Stimulated activated CD8-positive, alpha-beta memory T cell treated with anti-CD3 and anti-CD28 coated beads, Interleukin-7, amount 100 ng/mL, for 24 hours (primary cell): ENCODE results near the gene PACSIN2.

Source experiments
- DNase-seq: peaks from one replicate; pipeline ENCODE4 v3.0.0-alpha.2; 2020; ENCODE audit warnings: low read depth

The PACSIN2 gene

DNA sequence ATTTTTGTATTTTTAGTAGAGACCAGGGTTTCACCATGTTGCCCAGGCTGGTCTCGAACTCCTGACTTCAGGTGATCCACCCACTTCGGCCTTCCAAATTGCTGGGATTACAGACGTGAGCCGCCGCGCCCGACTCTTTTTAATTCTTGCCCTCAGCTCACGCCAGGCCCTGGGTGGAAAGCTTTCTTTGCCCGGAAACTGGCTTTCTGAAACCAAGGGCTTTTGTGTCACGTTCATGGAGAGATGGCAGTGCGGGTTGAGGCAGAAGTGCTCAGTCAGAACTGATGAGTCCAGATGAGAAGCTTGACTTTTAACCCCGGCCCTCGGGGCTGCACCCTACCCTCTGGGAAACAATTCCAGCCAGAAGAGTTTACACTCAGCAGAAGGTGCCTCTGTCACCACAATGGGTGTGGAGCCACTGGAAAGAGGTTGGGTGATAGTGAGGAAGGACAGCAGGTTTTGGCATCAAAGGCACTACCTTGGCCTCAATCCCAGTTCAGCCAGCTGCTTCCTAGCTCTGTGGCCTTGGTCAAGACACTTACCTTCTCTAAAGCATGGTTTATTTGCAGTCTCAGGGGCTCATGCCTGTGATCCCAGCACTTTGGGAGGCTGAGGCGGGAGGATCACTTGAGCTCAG lies 157.0 kb downstream of the PACSIN2 start:
- no peak for DNase-seq

GRCh38 chr22:42856865-42857704 lies 157.9 kb downstream of the PACSIN2 start, which contains the start of gene ARFGAP3:
TSS of gene ARFGAP3 (minus strand) at chr22:42857273. CDS start at chr22:42857182, 91 bp downstream.
- DNase-seq, result peak; percentile 87

- DNase-seq, result peak; percentile 11
Measured at GRCh38 chr22:42856179-42856864, 158.6 kb downstream of the PACSIN2 start.

GRCh38 chr22:42855721-42856120 lies 159.2 kb downstream of the PACSIN2 start:
- no peak for DNase-seq

DNA sequence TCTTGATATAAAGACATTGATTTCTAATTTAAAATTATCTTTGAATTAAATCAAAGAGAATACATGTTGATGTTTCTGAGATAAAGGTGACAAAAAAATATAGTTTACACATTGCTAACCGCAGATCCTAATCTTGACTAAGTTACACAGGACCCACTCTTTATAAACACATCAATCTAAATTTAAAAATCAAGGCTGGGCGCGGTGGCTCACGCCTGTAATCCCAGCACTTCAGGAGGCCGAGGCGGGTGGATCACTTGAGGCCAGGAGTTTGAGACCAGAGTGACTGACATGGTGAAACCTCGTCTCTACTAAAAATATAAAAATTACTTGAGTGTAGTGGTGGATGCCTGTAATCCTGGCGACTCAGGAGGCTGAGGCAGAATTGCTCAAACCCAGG lies 159.7 kb downstream of the PACSIN2 start:
- DNase-seq, result no peak

DNA sequence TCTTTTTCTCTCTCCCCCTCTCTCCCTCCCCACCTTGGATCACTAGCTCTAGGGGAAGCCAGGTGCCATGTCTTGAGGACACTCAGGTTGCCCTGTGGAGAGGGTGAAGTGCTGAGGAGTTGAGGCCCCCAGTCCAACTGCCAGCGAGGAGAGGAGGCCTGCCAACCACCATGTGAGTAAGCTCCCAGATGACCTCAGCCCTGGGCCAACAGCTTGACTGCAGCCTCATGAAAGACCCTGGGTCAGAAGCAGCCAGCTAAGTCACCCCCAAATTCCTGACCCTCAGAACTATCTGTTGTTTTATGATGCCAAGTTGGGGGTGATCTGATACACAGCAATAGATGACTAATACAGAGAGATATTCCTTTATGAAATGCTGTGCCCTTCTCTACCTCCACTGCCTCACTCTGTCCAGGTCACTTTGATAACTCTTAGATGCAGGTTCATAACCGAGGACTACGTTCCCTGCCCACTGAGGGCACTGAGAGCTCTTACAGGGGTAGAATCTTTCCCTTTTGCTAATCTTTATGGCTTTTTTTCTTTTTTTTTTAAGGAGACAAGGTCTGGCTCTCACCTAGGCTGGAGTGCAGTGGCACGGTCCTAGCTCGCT lies 165.9 kb downstream of the PACSIN2 start:
- no peak for DNase-seq

DNA sequence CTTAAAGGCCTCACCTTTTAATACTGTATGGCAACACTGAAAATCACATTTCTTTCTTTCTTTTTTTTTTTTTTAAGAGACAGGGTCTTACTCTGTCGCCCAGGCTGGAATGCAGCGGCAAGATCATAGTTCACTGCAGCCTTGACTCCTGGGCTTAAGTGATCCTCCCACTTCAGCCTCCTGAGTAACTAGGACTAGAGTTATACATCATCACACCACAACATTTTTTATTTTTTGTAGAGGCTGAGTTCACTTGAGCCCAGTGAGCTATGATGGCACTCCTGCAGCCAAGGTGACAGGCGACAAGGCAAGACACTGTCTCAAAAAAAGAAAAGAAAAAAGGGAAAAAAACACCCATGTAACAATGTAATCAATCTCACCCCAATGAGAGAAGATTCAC lies 167.8 kb downstream of the PACSIN2 start:
- no peak for DNase-seq

DNA sequence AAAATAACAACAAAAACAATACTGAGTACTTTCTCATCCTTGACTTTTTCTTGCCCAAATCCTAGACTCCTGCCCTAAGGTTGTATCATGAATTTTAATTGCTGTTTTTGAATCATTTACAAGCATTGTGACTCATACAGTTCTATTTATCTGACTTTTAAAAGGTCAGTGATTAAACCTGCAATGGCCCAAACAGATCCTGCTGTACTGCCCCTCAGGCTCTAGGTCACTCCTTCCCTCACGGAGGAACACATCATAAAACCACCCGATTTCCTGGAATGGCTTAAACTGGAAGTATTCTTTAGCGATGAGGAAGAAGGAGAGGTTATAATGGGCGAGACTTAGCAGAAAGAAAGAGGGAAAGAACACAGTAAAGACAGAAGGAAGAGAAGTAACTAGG lies 170.2 kb downstream of the PACSIN2 start:
- no peak for DNase-seq

DNA sequence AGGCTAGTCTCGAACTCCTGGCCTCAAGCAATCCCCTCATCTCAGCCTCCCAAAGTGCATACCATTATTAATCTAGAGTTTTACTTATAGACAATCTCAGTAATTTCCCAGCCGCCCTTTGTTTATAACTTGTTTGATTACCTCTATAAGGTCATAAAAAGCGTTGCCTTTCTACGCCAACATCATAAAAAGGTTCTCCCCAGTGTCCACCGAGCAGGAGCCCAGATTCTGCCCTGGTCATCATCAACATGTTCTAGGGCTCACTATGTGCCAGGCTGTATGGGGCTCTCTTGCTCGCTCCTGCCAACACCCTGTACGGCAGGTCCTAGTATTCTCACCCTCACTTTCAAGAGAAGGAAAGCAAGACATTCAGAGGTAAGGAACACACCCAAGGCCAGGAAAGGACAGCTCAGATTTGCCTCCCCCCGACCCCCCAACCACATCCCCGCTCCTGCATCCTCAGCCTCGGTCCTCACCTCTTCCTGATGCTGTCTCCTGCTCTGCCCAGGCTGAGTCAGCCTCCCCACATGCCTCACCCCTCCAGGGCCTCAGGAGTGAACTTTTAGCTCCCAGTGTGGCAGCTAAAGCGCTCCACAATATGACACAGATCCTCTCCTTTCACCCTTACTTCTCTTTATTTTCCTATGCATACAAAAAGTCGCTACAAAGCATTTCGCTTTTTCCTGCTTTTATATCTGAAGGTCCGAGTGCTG lies 172.1 kb downstream of the PACSIN2 start:
- DNase-seq, result no peak

DNA sequence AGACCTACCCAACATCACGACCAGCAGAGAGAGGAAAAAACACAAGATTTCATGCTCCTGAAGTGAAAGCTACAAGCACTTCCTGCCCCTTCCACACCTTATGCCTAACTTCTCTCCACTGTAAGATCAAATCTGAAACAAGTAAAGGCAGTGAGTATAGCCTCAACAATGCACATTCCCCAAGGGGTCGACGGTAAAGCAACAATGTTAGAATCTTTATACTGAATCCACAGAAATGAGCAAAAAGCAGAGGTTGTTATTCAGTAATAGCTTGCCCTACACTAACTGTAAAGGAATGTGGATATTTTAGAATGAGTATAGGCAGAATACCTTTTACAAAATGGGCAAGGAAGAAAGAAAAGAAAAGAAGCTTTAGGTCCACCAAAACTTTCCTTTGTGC lies 173.5 kb downstream of the PACSIN2 start:
- no peak for DNase-seq

GRCh38 chr22:42837556-42837955 lies 177.4 kb downstream of the PACSIN2 start:
- DNase-seq, result no peak

- no peak for DNase-seq
Measured at GRCh38 chr22:42836026-42836425, 178.9 kb downstream of the PACSIN2 start.

DNA sequence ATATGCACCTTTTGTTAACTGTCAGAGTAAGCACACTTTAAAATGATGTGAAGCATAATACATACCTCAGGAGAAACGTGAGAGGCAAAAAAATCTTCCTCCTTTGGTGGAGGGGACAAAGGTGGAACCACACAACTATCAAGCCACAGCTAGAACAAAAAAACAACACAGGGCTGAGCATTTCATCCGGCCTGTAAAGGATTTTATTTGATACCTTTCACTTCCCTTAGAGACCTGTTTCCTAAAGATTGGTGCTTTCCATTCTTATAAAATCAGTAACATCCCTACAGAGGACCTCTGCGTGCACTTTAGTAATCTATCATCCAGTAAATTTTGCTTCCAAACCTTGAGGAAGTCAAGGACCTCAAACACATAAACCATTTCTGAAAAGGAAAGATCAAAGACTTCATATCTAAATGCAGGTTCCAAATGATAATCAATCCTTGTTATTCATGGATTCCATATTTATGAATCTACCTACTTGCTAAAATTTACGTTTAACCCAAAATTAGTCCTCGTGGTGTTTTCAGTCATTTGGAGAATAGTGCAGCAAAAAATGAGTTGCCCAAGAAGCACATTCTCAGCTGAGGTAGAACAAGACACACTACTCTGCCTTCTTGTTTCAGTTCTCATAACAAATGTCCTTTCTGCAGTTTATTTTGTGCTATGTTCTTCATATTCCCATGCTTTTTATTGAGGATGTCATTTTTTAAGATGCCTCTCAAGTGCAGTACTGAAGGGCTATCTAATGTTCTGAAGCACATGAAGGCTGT lies 180.6 kb downstream of the PACSIN2 start:
- DNase-seq, result no peak

GRCh38 chr22:42833104-42833503 lies 181.8 kb downstream of the PACSIN2 start:
- DNase-seq, result no peak

- DNase-seq, result no peak
Measured at GRCh38 chr22:42831712-42832111, 183.2 kb downstream of the PACSIN2 start.

DNA sequence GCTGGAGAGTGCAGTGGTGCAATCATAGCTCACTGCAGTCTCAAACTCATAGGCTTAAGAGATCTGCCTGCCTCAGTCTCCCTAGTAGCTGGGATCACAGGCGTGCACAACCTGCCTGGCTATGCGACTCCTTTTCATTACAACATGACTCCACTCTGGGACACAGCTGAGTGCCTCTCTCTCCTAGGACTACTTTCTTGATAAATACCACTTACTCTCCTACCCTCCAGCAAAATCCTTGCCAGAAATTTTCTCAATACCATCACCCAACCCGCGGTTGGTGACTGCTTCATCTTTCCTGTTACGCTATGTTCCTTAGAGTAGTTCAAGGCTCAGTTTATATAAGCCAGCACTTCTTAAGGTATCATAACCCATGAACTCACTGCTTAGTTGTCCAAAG lies 184.8 kb downstream of the PACSIN2 start:
- no peak for DNase-seq

DNA sequence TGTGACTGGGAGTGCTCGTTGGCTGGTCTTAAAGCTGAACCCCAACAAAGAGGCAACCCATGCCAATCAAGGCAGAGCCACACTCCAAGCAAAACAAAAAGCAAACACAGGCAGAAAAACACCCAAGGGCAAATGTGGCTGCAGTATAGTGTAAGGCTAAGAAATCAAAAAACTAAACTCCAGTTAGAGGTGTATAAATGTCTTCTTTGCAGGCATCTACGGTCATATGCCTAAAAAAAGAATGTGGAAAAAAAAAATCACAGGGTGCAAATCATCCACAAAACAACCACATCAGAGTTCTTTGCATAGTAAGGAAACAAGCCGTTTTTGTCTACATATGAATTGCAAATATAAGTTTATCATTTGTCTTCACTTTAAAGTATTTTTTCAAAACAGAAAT lies 185.6 kb downstream of the PACSIN2 start:
- no peak for DNase-seq

- no peak for DNase-seq
Measured at GRCh38 chr22:42825796-42826195, 189.2 kb downstream of the PACSIN2 start.

DNA sequence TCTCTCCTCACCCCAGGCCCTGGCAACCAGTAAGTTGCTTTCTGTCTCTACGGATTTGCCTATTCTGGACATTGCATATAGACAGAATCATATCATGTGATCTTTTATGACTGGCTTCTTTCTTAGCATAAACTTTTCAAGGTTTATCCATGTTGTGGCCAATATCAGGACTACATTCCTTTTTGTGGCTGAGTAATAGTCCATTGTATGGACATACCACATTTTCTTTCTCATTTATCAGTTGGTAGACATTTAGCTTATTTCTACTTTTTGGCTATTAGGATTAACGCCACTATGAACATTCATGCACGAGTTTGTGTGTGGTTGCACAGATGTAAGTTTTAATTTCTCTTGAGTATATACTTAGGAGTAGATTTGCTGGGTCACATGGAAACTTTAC lies 193.6 kb downstream of the PACSIN2 start:
- no peak for DNase-seq

DNA sequence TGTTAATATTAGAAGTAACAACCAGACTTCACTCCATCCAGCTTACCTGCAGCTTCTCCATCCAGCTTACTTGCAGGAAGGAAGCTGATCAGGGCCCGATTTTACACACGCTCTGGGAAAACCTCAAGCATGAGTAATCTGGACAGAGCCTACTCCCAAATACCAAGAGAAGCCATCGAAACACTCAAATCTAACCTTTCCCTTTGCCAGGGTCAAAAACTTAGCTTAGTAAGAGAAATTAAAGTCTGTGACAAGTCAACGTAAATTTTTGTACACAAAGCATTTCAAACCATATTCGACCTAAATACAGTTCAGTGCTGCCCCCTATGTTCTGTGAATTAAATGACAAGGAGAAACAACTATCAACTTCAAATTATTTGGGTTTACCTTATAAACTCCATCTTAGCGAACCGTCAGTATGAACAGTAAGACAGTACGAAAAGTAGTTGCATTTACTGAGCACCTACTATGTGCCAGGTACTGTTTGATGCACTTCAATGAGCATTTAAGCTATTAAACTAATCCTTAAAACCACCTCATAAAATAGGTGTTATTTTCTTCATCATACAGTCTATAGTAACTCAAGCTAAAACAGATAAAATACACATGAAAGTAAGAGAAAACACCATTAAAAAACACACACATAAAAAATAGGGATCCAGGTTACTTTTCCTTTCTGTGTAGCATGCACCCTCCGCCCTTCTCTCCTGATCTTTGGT lies 194.7 kb downstream of the PACSIN2 start:
- no peak for DNase-seq
